Glutamatergic neuron (in vitro differentiated cells): ENCODE results near the gene MYO1C. TPM values are rescaled to one million over a fixed set of nuclear protein-coding genes. Genes with fewer than 3 reads are reported as not detected.
"Not testable (repeated sequence)": the region's sequence is repeated elsewhere in the genome, so short reads cannot be mapped to it uniquely, and the experiment has no call there.

Experiments used
- DNase-seq: peaks from one replicate; pipeline ENCODE4 v3.0.0; 2022
- H3K27ac Mint-ChIP-seq: one replicate; pipeline ENCODE4 v1.8.0; 2020; ENCODE audit warnings: mild to moderate bottlenecking, mixed read lengths, inconsistent platforms; ENCODE audit not compliant: unreplicated experiment
- H3K27me3 Mint-ChIP-seq: one replicate; pipeline ENCODE4 v1.8.0; 2020; ENCODE audit warnings: mild to moderate bottlenecking, moderate library complexity, mixed read lengths, inconsistent platforms; ENCODE audit not compliant: unreplicated experiment
- H3K36me3 Mint-ChIP-seq: one replicate; pipeline ENCODE4 v1.8.0; 2020; ENCODE audit warnings: mild to moderate bottlenecking, mixed read lengths, inconsistent platforms; ENCODE audit not compliant: unreplicated experiment
- H3K4me1 Mint-ChIP-seq: one replicate; pipeline ENCODE4 v1.8.0; 2020; ENCODE audit warnings: mild to moderate bottlenecking, low read depth, mixed read lengths, inconsistent platforms; ENCODE audit not compliant: unreplicated experiment
- H3K4me3 Mint-ChIP-seq: one replicate; pipeline ENCODE4 v1.8.0; 2020; ENCODE audit warnings: mild to moderate bottlenecking, mixed read lengths, inconsistent platforms; ENCODE audit not compliant: unreplicated experiment
- H3K9me3 Mint-ChIP-seq: one replicate; pipeline ENCODE4 v1.8.0; 2020; ENCODE audit warnings: mild to moderate bottlenecking, moderate library complexity, mixed read lengths, inconsistent platforms; ENCODE audit not compliant: unreplicated experiment
- CTCF ChIP-seq: fragments of 200-600 bp; sonication (generic); IDR thresholded peaks from one replicate; pipeline ENCODE4 v1.5.0; 2021; ENCODE audit not compliant: partially characterized antibody, unreplicated experiment
- total RNA-seq: library from RNA; stranded (reverse); fragmentation: NEBNext Ultra II Directional; extraction: Animal tissue kit (Norgen Biotek cat#: 25700); gene quantifications from one replicate; pipeline ENCODE4 v1.2.1, GENCODE V29; 2021; ENCODE audit not compliant: unreplicated experiment

Gene MYO1C
- total RNA-seq, 1 donor from 2014 or later, result 58.5 TPM

GRCh38 chr17:1533661-1534325, 41.3 kb upstream of the MYO1C start:
- Mint-ChIP-seq H3K27me3 (no peaks in the 10 kb centered on the region), H3K4me1 (no peaks in the 10 kb centered on the region), H3K27ac (no peak overlapping the region), H3K4me3 (no peak overlapping the region), H3K36me3 (peaks cover 4% of the 10 kb centered on the region), H3K9me3 (no peaks in the 10 kb centered on the region)
- no peak for DNase-seq
- no peak for TF ChIP-seq CTCF

GRCh38 chr17:1532836-1533602, 40.5 kb upstream of the MYO1C start:
- Mint-ChIP-seq H3K4me3 (no peak overlapping the region), H3K27ac (no peak overlapping the region), H3K9me3 (no peaks in the 10 kb centered on the region), H3K4me1 (no peaks in the 10 kb centered on the region), H3K36me3 (peaks cover 4% of the 10 kb centered on the region), H3K27me3 (no peaks in the 10 kb centered on the region)
- peak; percentile 53 for DNase-seq
- TF ChIP-seq CTCF, result no peak

GRCh38 chr17:1529863-1530262, 37.4 kb upstream of the MYO1C start:
- Mint-ChIP-seq H3K4me1 (no peaks in the 10 kb centered on the region), H3K27ac (no peak overlapping the region), H3K36me3 (peaks cover 4% of the 10 kb centered on the region), H3K9me3 (no peaks in the 10 kb centered on the region), H3K27me3 (no peaks in the 10 kb centered on the region), H3K4me3 (no peak overlapping the region)
- no peak for TF ChIP-seq CTCF
- DNase-seq, result no peak

- H3K4me3 Mint-ChIP-seq, DNase-seq, H3K4me1 Mint-ChIP-seq, H3K27ac Mint-ChIP-seq, H3K9me3 Mint-ChIP-seq, H3K27me3 Mint-ChIP-seq, H3K36me3 Mint-ChIP-seq: not testable (repeated sequence)
These were observed 34.4 kb upstream of the MYO1C start for GRCh38 chr17:1526876-1527275.

- Mint-ChIP-seq H3K27ac (no peak overlapping the region), H3K4me1 (peaks cover 5% of the 10 kb centered on the region), H3K27me3 (peaks cover under 1% of the 10 kb centered on the region), H3K4me3 (no peak overlapping the region), H3K36me3 (no peaks in the 10 kb centered on the region), H3K9me3 (peaks cover 2% of the 10 kb centered on the region)
- DNase-seq, result no peak
- TF ChIP-seq CTCF, result no peak
These were observed 30.1 kb upstream of the MYO1C start for GRCh38 chr17:1522626-1523025.
